ENCODE measurements around the gene SHISA4. TPM values are rescaled to one million over a fixed set of nuclear protein-coding genes. Genes with fewer than 3 reads are reported as not detected.

The SHISA4 gene
- total and polyA plus RNA-seq, 2 of the 8 experiments (the other 6 are each of a cell fraction or from before 2014, with no cell fraction given), result 7.8 to 28.9 TPM

- Histone ChIP-seq H2BK5ac (ENCODE audit: low read depth, low read length) (no peak overlapping the region), H3K14ac (ENCODE audit: insufficient read length) (no peak overlapping the region), H2BK12ac (ENCODE audit: low read depth, low read length) (no peak overlapping the region), H3K36me3 (ENCODE audit: control insufficient read depth in 2 of 4, insufficient read depth in 4 of 4, low read length in 3 of 4) (no peaks in the 10 kb centered on the region), H3K9me3 (ENCODE audit: insufficient read depth in 2 of 2, low read depth in 1 of 2, low read length in 1 of 2) (no peaks in the 10 kb centered on the region), H2BK120ac (replicated peaks; ENCODE audit: low read depth, low read length) (no peak overlapping the region), H3K4me1 (replicated peaks in 1 of 4; ENCODE audit: control insufficient read depth in 3 of 4, insufficient read depth in 4 of 4, low read length in 3 of 4) (peaks cover 0 to 9% (median 2%) of the 10 kb centered on the region in 4 experiments; a peak in 3 of 7 replicates), H2BK15ac (ENCODE audit: low read length) (no peak overlapping the region), H3K27ac (ENCODE audit: low read depth, low read length) (no peak overlapping the region), H3K18ac (ENCODE audit: extremely low read depth, low read length) (no peak overlapping the region), H2BK20ac (ENCODE audit: low read length) (no peak overlapping the region), H2AK5ac (ENCODE audit: low read depth, low read length) (no peak overlapping the region), H3K9ac (replicated peaks in 1 of 4; ENCODE audit: extremely low read depth in 1 of 4, low read depth in 3 of 4, low read length in 3 of 4) (no peak overlapping the region), H3K56ac (replicated peaks; ENCODE audit: insufficient read length, low read depth, low read length) (no peak overlapping the region), H3K4me2 (ENCODE audit: insufficient read depth in 1 of 2, low read depth in 2 of 2, low read length in 2 of 2) (no peak overlapping the region; a peak in 1 of 4 replicates), H3K23me2 (ENCODE audit: low read depth, low read length) (no peaks in the 10 kb centered on the region), H4K20me1 (replicated peaks in 1 of 2; ENCODE audit: control insufficient read depth in 1 of 2, insufficient read depth in 2 of 2, low read length in 2 of 2) (peaks cover 18 to 23% of the 10 kb centered on the region in 2 experiments), H3K79me2 (ENCODE audit: control insufficient read depth in 1 of 2, insufficient read depth in 2 of 2, low read length in 2 of 2) (peaks cover 20 to 99% of the 10 kb centered on the region in 2 experiments), H4K91ac (replicated peaks; ENCODE audit: insufficient read length, low read length) (no peak overlapping the region), H3K23ac (ENCODE audit: insufficient read length) (no peak overlapping the region), H3K79me1 (ENCODE audit: low read depth, low read length) (peaks cover 11% of the 10 kb centered on the region), H3K27me3 (replicated peaks in 1 of 4; ENCODE audit: control insufficient read depth in 3 of 4, extremely low read depth in 1 of 4, insufficient read depth in 3 of 4, low read length in 3 of 4) (no peaks in the 10 kb centered on the region), H3K4ac (replicated peaks; ENCODE audit: insufficient read length, low read depth, low read length) (no peak overlapping the region), H2AFZ (ENCODE audit: low read length) (no peak overlapping the region), H4K5ac (ENCODE audit: insufficient read length, low read depth, low read length) (no peak overlapping the region), H4K8ac (ENCODE audit: extremely low read depth, insufficient read depth, low read length) (no peak overlapping the region), H3K4me3 (ENCODE audit: extremely low read depth in 1 of 4, insufficient read depth in 2 of 4, low read depth in 3 of 4, low read length in 4 of 4) (no peak overlapping the region)
- ChIA-PET POLR2A (ENCODE audit: partially characterized antibody) (interaction anchor here (0.8 to 1.9 kb wide), 2 partner anchors 12 to 14 kb away, joined by 3 to 11 read pairs; no protein-coding TSS in a partner anchor), CTCF (ENCODE audit: partially characterized antibody) (interaction anchor here (0.9 to 1.7 kb wide), 4 partner anchors 10 to 311 kb away, joined by 3 to 7 read pairs (median 4); partner anchors contain the start of gene IPO9)
- DNase-seq (ENCODE audit: low read depth in 1 of 2, low spot score in 2 of 2), result no peak
- FAIRE-seq, result no peak
- TF ChIP-seq, protein P1, sequence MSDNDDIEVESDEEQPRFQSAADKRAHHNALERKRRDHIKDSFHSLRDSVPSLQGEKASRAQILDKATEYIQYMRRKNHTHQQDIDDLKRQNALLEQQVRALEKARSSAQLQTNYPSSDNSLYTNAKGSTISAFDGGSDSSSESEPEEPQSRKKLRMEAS (IDR thresholded peaks at IDR 0.05), result no peak
- WGBS, 2 experiments (ENCODE audit: extremely low coverage in 1 of 2, insufficient coverage in 1 of 2, insufficient read length in 1 of 2, insufficient replicate concordance in 2 of 2, low coverage in 1 of 2, low lambda C conversion rate in 2 of 2, missing lambda C conversion rate in 1 of 2), result 87% methylated on average over 2 of the region's 2 CpGs; no CpG with 5 or more reads in 1 of the 2 experiments
Measured at GRCh38 chr1:201841265-201841912, 47.3 kb upstream of the SHISA4 start.

Data from H1 (cell line).